GM19395 (cell line): ENCODE results near the gene AZGP1.
"Not testable (repeated sequence)": the region's sequence is repeated elsewhere in the genome, so short reads cannot be mapped to it uniquely, and the experiment has no call there.

Source experiments
- ATAC-seq: cut with Tn5 transposase; IDR thresholded peaks from one replicate; pipeline ENCODE4 v1.9.1; 2021; ENCODE audit warnings: mild to moderate bottlenecking, moderate library complexity; ENCODE audit not compliant: unreplicated experiment

AZGP1 gene

GRCh38 chr7:99975782-99976521 lies at the start of gene AZGP1:
Gene AZGP1, minus strand, starts transcription at chr7:99976031. Its CDS starts 11 bp downstream, at chr7:99976020.
- no peak for ATAC-seq

GRCh38 chr7:100024020-100024619 lies 48.3 kb upstream of the AZGP1 start:
- ATAC-seq: no peak

GRCh38 chr7:100023526-100023925 lies 47.7 kb upstream of the AZGP1 start:
- no peak for ATAC-seq

DNA sequence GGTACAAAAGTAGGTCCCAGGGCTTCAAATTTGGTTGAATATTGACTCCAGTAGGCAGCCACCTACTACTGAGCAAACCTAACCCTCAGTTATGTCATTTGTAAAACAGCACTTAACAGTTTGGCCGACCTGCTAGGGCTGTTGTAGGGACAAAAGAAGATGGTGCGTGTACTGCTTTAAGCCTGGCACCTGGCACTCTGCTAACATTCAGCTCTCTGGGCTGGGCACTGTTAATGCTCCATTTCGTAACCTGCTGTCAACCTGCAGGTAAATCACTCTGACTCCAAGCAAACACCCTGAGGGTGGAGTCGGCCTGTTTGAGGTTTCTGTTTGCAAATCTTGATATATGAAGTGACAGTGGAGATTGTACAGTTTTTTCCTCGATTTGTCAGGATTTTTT lies 46.8 kb upstream of the AZGP1 start:
- no peak for ATAC-seq

DNA sequence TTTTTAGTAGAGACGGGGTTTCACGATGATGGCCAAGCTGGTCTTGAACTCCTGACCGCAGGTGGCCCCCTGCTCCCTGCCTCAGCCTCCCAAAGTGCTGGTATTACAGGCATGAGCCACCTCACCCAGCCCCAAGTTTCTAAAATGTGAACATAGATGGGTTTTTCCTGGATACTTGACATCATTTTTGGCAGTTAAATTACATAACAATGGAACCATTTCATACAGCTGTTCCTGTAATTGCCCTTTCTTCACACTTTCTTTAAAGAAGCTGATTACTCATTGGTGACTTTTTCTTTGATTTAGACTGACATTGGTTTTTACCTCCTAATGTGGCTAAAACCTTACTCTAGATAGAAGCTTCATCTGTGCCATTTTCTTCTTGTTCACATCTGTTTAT lies 45.5 kb upstream of the AZGP1 start:
- ATAC-seq: no peak

DNA sequence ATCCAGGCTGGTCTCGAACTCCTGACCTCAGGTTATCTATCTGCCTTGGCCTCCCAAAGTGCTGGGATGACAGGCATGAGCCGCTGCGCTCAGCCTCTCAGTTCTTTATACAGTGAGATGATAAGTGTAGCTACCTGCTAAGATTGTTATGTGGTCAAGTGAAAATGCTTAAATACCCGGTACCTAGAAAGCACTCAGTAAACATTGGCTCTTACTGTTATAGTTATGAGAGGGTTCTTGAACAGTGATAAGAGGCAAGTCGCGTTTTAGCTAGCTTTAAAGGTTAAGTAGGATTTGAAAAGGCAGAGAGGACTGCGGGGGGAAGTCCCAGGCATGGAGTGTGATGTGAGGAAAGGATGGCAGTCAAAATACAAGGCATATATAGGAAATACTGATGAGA lies 44.1 kb upstream of the AZGP1 start:
- no peak for ATAC-seq

- no peak for ATAC-seq
These were observed 42.0 kb upstream of the AZGP1 start for GRCh38 chr7:100017875-100018274.

- ATAC-seq: no peak
These were observed 41.5 kb upstream of the AZGP1 start for GRCh38 chr7:100017300-100017699.

- ATAC-seq: no peak
These were observed 40.5 kb upstream of the AZGP1 start for GRCh38 chr7:100016215-100016901.

- peak; percentile 86 for ATAC-seq
These were observed 39.7 kb upstream of the AZGP1 start, which contains the start of gene ZKSCAN1 for GRCh38 chr7:100015232-100016214. Gene ZKSCAN1, plus strand, starts transcription at chr7:100015596. Its CDS starts 7,911 bp downstream, at chr7:100023507.

- ATAC-seq: no peak
These were observed 37.5 kb upstream of the AZGP1 start for GRCh38 chr7:100013328-100013676.

DNA sequence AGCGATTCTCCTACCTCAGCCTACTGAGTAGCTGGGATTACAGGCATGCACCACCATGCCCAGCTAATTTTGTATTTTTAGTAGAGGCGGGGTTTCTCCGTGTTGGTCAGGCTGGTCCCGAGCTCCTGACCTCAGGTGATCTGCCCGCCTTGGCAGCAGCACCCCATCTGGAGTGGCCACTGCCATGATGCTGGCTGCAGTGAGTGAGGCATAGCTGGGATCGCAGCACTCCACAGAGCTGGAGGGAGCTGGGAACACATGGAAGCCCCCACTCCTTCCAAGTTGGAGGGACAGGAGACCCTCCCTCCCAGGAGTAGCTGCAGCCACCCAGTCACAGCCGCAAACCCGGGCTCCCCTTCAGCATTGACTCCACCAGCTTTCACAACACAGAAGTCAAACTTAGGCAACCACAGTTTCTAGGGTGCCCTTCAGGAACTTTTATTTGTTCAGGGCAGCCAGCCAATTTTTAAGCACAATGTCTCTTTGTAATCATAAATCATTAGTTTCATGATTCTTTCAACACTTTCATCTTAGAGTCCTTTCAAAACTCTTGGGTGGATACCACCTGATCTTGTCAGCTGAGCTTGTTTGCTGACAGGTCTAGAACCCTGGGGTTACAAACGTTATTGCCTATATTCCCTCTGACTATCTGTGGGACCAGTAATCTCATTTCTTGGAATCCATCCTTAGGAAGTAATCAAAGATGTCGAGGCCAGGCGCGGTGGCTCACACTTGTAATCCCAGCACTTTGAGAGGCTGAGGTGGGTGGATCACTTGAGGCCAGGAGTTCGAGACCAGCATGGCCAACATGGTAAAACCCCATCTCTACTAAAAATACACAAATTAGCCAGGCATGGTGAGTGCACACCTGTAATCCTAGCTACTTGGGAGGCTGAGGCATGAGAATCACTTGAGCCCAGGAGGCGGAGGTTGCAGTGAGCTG lies 36.8 kb upstream of the AZGP1 start:
- not testable (repeated sequence) for ATAC-seq

- ATAC-seq: no peak
These were observed 35.7 kb upstream of the AZGP1 start for GRCh38 chr7:100011516-100011915.

- no peak for ATAC-seq
These were observed 35.1 kb upstream of the AZGP1 start for GRCh38 chr7:100010901-100011300.

GRCh38 chr7:100009952-100010351 lies 34.1 kb upstream of the AZGP1 start:
- not testable (repeated sequence) for ATAC-seq

DNA sequence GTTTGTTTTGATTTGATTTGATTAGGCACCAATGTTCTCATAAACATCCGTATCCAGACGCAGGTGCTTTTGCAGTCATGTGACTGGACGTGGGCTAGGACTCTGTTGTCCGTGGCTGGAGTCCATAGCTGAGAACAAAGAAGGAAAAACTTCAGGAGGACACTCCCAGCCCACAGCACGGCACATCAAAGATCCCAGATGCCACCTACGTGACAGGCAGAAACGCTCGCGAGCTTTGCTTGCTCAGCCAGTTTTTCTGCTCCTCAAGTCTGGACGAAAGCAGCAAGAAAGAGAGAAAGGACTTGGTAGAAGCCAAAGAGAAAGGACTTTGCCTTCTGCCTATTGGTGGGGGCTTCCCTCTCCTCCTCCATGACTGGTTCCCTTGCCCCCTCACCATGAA lies 32.7 kb upstream of the AZGP1 start:
- no peak for ATAC-seq

GRCh38 chr7:100007887-100008286 lies 32.1 kb upstream of the AZGP1 start:
- no peak for ATAC-seq

DNA sequence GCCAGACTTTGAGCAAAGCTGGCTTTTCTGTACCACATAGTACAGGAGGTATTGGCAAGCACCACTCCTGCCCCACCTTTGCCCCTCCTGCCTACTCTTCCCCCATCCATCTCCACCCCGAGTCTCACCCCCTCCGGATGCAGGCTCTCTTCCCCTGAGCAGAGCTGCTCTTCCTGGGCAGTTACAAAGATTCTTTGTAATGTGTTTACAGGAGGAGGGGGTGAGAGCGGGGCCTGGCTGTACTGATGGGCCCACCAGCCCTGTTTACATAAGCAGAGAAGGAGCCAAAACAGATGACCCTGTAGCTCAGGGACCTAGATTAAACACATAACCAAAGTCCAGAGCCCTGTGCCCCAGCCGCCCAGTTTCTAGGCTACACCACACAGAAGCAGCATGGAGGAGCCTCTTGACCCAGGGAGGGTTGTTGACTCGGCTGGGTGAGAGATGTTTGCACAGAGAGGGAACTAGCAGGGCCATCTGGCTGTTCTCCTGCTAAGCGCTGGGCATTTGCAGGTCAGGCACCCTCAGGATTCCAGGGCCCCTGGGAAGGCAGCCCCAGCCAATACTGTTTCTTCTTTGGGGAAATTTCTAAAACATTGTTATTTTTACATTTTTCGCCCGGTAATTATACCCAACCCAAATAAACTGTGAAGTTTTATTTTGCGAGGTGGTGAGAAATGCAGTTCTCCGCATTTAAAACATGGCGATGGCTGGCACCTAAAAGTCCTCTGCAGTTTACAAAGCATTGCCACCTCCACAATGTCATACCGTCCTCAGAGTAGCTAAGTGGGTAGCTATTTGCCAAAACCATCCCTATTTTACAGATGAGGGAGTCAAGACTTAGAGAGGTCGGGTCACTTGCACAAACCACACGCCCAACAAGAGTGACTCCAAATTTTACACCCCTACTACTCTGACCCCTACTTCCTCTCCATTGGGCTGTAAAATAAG lies 28.2 kb upstream of the AZGP1 start:
- no peak for ATAC-seq

GRCh38 chr7:100000239-100000638 lies 24.4 kb upstream of the AZGP1 start:
- no peak for ATAC-seq
